Prostate gland (tissue), 2 donors: ENCODE data around the gene DGKG.

ENCODE experiments used
- POLR2A ChIP-seq: fragments of 450-650 bp; IDR thresholded peaks from one replicate; pipeline ENCODE4 v1.6.1; 2016; ENCODE audit warnings: antibody characterized with exemption, mild to moderate bottlenecking
- TF ChIP-seq, protein P1 (sequence below), 4 experiments: fragments of 200-600 bp in 2 of 4; fragments of 450-650 bp in 2 of 4; sonication (generic) in 2 of 4; IDR thresholded peaks; 1 replicate in 3 of 4; 2 replicates in 1 of 4; pipeline ENCODE4 v1.5.1; 2016 to 2019; ENCODE audit warnings: antibody characterized with exemption in 4 of 4, mild to moderate bottlenecking in 2 of 4, moderate library complexity in 2 of 4

GRCh38 chr3:186194451-186194811 lies 167.6 kb downstream of the DGKG start:
- TF ChIP-seq, protein P1, sequence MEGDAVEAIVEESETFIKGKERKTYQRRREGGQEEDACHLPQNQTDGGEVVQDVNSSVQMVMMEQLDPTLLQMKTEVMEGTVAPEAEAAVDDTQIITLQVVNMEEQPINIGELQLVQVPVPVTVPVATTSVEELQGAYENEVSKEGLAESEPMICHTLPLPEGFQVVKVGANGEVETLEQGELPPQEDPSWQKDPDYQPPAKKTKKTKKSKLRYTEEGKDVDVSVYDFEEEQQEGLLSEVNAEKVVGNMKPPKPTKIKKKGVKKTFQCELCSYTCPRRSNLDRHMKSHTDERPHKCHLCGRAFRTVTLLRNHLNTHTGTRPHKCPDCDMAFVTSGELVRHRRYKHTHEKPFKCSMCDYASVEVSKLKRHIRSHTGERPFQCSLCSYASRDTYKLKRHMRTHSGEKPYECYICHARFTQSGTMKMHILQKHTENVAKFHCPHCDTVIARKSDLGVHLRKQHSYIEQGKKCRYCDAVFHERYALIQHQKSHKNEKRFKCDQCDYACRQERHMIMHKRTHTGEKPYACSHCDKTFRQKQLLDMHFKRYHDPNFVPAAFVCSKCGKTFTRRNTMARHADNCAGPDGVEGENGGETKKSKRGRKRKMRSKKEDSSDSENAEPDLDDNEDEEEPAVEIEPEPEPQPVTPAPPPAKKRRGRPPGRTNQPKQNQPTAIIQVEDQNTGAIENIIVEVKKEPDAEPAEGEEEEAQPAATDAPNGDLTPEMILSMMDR (IDR thresholded peaks at IDR 0.05) = no peak
- TF ChIP-seq POLR2A = no peak
